ENCODE results near the gene ULK1. TPM values are rescaled to one million over a fixed set of nuclear protein-coding genes. Genes with fewer than 3 reads are reported as not detected.
A peak's percentile ranks its signal among the peaks of the same experiment; 100 is the strongest.

Gene ULK1
- polyA plus RNA-seq, 3 donors, result 1.0 to 75.1 (median 1.3) TPM

GRCh38 chr12:131845121-131845520 lies 49.3 kb upstream of the ULK1 start:
- Histone ChIP-seq H3K9me3 (replicated peaks in 1 of 2; ENCODE audit: control insufficient read depth in 1 of 2, insufficient read depth in 1 of 2, low read length in 2 of 2) (no peaks in the 10 kb centered on the region), H3K4me3 (replicated peaks in 1 of 3; ENCODE audit: low read depth in 2 of 3, low read length in 3 of 3) (no peak overlapping the region), H3K9ac (ENCODE audit: insufficient read depth, low read length, poor library complexity, severe bottlenecking) (no peak overlapping the region), H4K20me1 (ENCODE audit: insufficient read depth, low read length) (no peaks in the 10 kb centered on the region), H3K4me2 (replicated peaks; ENCODE audit: extremely low read depth, low read length, poor library complexity, severe bottlenecking) (no peak overlapping the region), H3K79me2 (ENCODE audit: insufficient read depth, low read length) (no peaks in the 10 kb centered on the region), H3K36me3 (replicated peaks in 1 of 2; ENCODE audit: control insufficient read depth in 1 of 2, insufficient read depth in 2 of 2, low read length in 2 of 2) (peaks cover 67 to 93% of the 10 kb centered on the region in 2 donors), H3K27me3 (ENCODE audit: control insufficient read depth in 2 of 2, insufficient read depth in 2 of 2, low read length in 2 of 2) (no peaks in the 10 kb centered on the region), H3K27ac (ENCODE audit: low read depth in 1 of 2, low read length in 2 of 2) (no peak overlapping the region), H3K4me1 (ENCODE audit: control insufficient read depth in 1 of 2, insufficient read depth in 2 of 2, low read length in 2 of 2) (no peaks in the 10 kb centered on the region), H2AFZ (ENCODE audit: insufficient read depth, low read depth, low read length, poor library complexity, severe bottlenecking) (no peak overlapping the region)
- Mint-ChIP-seq H3K27me3 (ENCODE audit: low read depth in 3 of 3) (peaks cover 0 to 2% (median 0%) of the 10 kb centered on the region in 3 donors), H3K4me3 (no peak overlapping the region), H3K9me3 (peaks cover 0 to 2% (median 0%) of the 10 kb centered on the region in 7 donors), H3K4me1 (no peaks in the 10 kb centered on the region), H3K27ac (no peak overlapping the region), H3K36me3 (peaks cover 68 to 98% of the 10 kb centered on the region in 2 donors)
- TF ChIP-seq CTCF (IDR thresholded peaks at IDR 0.05), result no peak
- DNase-seq, result no peak
- intact Hi-C loops (cut with micrococcal nuclease), result no loop called here
- WGBS (ENCODE audit: insufficient coverage), result 98% methylated on average over 29 of the region's 29 CpGs

GRCh38 chr12:131847456-131847855 lies 47.0 kb upstream of the ULK1 start:
- Mint-ChIP-seq H3K27ac (peak overlapping the region in 1 of 7 donors; percentile 59), H3K27me3 (ENCODE audit: low read depth in 3 of 3) (peaks cover 2% of the 10 kb centered on the region in 3 donors), H3K4me3 (peak overlapping the region in 1 of 2 donors; percentile 24), H3K9me3 (peaks cover 0 to 2% (median 0%) of the 10 kb centered on the region in 7 donors), H3K36me3 (peaks cover 56 to 91% of the 10 kb centered on the region in 2 donors), H3K4me1 (peaks cover 8% of the 10 kb centered on the region)
- H3K9ac ChIP-seq (ENCODE audit: insufficient read depth, low read length, poor library complexity, severe bottlenecking), result no peak overlapping the region
- H3K27ac ChIP-seq (ENCODE audit: low read depth in 1 of 2, low read length in 2 of 2), result no peak overlapping the region
- no peaks in the 10 kb centered on the region for H3K79me2 ChIP-seq (ENCODE audit: insufficient read depth, low read length)
- peaks cover 54 to 81% of the 10 kb centered on the region in 2 donors for H3K36me3 ChIP-seq (replicated peaks in 1 of 2; ENCODE audit: control insufficient read depth in 1 of 2, insufficient read depth in 2 of 2, low read length in 2 of 2)
- no peaks in the 10 kb centered on the region for H3K9me3 ChIP-seq (replicated peaks in 1 of 2; ENCODE audit: control insufficient read depth in 1 of 2, insufficient read depth in 1 of 2, low read length in 2 of 2)
- H3K4me3 ChIP-seq (replicated peaks in 1 of 3; ENCODE audit: low read depth in 2 of 3, low read length in 3 of 3), result no peak overlapping the region
- no peak overlapping the region for H3K4me2 ChIP-seq (replicated peaks; ENCODE audit: extremely low read depth, low read length, poor library complexity, severe bottlenecking)
- TF ChIP-seq CTCF (IDR thresholded peaks at IDR 0.05), result no peak
- no peaks in the 10 kb centered on the region for H3K27me3 ChIP-seq (ENCODE audit: control insufficient read depth in 2 of 2, insufficient read depth in 2 of 2, low read length in 2 of 2)
- intact Hi-C loops (cut with micrococcal nuclease), result no loop called here
- H3K4me1 ChIP-seq (ENCODE audit: control insufficient read depth in 1 of 2, insufficient read depth in 2 of 2, low read length in 2 of 2), result peaks cover 8 to 11% of the 10 kb centered on the region in 2 donors
- no peak overlapping the region for H2AFZ ChIP-seq (ENCODE audit: insufficient read depth, low read depth, low read length, poor library complexity, severe bottlenecking)
- WGBS (ENCODE audit: insufficient coverage), result 98% methylated on average over 8 of the region's 10 CpGs
- H4K20me1 ChIP-seq (ENCODE audit: insufficient read depth, low read length), result peaks cover 3% of the 10 kb centered on the region
- no peak for DNase-seq

Measured in CD14-positive monocyte (primary cell).